ENCODE data around the gene PRSS12. TPM values are rescaled to one million over a fixed set of nuclear protein-coding genes. Genes with fewer than 3 reads are reported as not detected.

Gene PRSS12
- polyA plus RNA-seq, 1 donor from 2014 or later, result 1.1 TPM

DNA sequence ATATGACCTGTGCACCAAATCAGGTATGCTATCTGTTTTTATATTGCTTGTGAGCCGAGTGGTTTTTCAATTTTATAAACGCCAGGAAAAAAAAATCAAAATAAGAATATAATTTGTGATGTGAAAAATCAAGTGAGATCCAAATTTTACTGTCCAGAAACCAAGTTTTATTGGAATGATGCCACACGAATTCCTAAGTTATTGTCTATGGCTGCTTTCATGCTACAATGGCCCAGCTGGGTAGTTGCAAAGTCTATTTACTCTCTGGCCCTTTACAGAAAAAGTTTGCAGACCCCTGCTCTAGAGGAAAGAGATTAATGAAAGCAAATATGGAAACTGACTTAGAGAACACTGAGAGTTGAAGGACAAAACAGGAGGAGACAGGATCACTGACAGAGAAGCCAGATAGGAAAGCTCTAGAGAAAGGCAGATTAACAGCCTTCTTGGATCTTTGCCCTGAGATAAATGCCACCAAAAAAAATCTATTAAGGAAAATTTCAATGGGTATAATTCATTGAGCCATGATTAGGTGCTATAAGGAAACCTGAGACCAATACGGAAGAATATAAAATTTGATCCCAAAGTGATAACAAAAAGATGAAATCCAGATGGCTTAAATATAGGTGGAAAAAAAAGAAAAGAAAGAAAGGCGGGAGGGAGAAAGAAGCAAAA is 29.8 kb downstream of the PRSS12 start:
- Histone ChIP-seq H3F3A (ENCODE audit: insufficient read depth, low read length, poor library complexity, severe bottlenecking) (no peaks in the 10 kb centered on the region), H3K9me2 (ENCODE audit: insufficient read depth, low read length) (no peaks in the 10 kb centered on the region), H3K27me3 (ENCODE audit: insufficient read depth, low read depth, low read length) (no peaks in the 10 kb centered on the region), H3K79me2 (replicated peaks; ENCODE audit: insufficient read depth, low read length) (no peaks in the 10 kb centered on the region), H3K4me2 (ENCODE audit: low read length) (no peak overlapping the region), H3K36me3 (ENCODE audit: insufficient read depth, low read length) (no peaks in the 10 kb centered on the region), H3K9ac (ENCODE audit: low read length) (no peak overlapping the region), H2AFZ (ENCODE audit: low read depth, low read length) (no peak overlapping the region), H3K4me3 (ENCODE audit: low read length) (no peak overlapping the region), H3K9me3 (ENCODE audit: low read length) (no peaks in the 10 kb centered on the region), H4K20me1 (ENCODE audit: insufficient read depth) (no peaks in the 10 kb centered on the region), H3K27ac (ENCODE audit: low read length) (no peak overlapping the region)
- no peak for TF ChIP-seq EP300 (conservative IDR thresholded peaks at IDR 0.05; ENCODE audit: poor library complexity, severe bottlenecking)
- TF ChIP-seq TAF1 (IDR thresholded peaks at IDR 0.05; ENCODE audit: low read depth), result no peak
- no peak for TF ChIP-seq SMC3 (conservative IDR thresholded peaks at IDR 0.05; ENCODE audit: poor library complexity)
- TF ChIP-seq, protein P1, sequence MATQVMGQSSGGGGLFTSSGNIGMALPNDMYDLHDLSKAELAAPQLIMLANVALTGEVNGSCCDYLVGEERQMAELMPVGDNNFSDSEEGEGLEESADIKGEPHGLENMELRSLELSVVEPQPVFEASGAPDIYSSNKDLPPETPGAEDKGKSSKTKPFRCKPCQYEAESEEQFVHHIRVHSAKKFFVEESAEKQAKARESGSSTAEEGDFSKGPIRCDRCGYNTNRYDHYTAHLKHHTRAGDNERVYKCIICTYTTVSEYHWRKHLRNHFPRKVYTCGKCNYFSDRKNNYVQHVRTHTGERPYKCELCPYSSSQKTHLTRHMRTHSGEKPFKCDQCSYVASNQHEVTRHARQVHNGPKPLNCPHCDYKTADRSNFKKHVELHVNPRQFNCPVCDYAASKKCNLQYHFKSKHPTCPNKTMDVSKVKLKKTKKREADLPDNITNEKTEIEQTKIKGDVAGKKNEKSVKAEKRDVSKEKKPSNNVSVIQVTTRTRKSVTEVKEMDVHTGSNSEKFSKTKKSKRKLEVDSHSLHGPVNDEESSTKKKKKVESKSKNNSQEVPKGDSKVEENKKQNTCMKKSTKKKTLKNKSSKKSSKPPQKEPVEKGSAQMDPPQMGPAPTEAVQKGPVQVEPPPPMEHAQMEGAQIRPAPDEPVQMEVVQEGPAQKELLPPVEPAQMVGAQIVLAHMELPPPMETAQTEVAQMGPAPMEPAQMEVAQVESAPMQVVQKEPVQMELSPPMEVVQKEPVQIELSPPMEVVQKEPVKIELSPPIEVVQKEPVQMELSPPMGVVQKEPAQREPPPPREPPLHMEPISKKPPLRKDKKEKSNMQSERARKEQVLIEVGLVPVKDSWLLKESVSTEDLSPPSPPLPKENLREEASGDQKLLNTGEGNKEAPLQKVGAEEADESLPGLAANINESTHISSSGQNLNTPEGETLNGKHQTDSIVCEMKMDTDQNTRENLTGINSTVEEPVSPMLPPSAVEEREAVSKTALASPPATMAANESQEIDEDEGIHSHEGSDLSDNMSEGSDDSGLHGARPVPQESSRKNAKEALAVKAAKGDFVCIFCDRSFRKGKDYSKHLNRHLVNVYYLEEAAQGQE (IDR thresholded peaks at IDR 0.05; ENCODE audit: borderline replicate concordance), result no peak
- TF ChIP-seq, protein P2, sequence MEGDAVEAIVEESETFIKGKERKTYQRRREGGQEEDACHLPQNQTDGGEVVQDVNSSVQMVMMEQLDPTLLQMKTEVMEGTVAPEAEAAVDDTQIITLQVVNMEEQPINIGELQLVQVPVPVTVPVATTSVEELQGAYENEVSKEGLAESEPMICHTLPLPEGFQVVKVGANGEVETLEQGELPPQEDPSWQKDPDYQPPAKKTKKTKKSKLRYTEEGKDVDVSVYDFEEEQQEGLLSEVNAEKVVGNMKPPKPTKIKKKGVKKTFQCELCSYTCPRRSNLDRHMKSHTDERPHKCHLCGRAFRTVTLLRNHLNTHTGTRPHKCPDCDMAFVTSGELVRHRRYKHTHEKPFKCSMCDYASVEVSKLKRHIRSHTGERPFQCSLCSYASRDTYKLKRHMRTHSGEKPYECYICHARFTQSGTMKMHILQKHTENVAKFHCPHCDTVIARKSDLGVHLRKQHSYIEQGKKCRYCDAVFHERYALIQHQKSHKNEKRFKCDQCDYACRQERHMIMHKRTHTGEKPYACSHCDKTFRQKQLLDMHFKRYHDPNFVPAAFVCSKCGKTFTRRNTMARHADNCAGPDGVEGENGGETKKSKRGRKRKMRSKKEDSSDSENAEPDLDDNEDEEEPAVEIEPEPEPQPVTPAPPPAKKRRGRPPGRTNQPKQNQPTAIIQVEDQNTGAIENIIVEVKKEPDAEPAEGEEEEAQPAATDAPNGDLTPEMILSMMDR (IDR thresholded peaks at IDR 0.05; ENCODE audit: poor library complexity, severe bottlenecking), result no peak
- TF ChIP-seq RAD21 (conservative IDR thresholded peaks at IDR 0.05), result no peak
- no peak for TF ChIP-seq EZH2 (IDR thresholded peaks at IDR 0.05; ENCODE audit: borderline replicate concordance, insufficient read depth, low read length, poor library complexity, severe bottlenecking)
- TF ChIP-seq MXI1 (conservative IDR thresholded peaks at IDR 0.05; ENCODE audit: poor library complexity, severe bottlenecking), result no peak
- no peak for TF ChIP-seq POLR2AphosphoS5 (IDR thresholded peaks at IDR 0.05)

DNA sequence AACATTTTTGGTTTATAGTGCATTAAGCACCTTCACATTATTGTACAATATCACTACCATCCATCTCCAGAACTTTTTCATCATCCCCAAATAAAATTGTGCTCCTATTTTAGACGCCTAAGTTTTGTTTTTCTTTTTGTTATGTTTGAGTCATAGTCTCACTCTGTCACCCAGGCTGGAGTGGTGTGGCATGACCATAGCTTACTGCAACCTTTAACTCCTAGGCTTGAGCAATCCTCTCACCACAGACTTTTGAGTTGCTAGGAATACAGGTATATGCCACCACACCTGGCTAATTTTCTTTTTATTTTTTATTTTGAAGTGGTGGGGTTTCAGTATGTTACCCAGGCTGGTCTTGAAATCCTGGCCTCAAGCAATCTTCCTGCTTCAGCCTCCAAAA is 33.9 kb downstream of the PRSS12 start:
- H3K27ac ChIP-seq (ENCODE audit: low read length), result no peak overlapping the region
- no peaks in the 10 kb centered on the region for H3K9me2 ChIP-seq (ENCODE audit: insufficient read depth, low read length)
- no peak overlapping the region for H3K4me2 ChIP-seq (ENCODE audit: low read length)
- no peaks in the 10 kb centered on the region for H3K27me3 ChIP-seq (ENCODE audit: insufficient read depth, low read depth, low read length)
- TF ChIP-seq EZH2 (IDR thresholded peaks at IDR 0.05; ENCODE audit: borderline replicate concordance, insufficient read depth, low read length, poor library complexity, severe bottlenecking) (no peak), TAF1 (IDR thresholded peaks at IDR 0.05; ENCODE audit: low read depth) (no peak), EP300 (conservative IDR thresholded peaks at IDR 0.05; ENCODE audit: poor library complexity, severe bottlenecking) (no peak), SMC3 (conservative IDR thresholded peaks at IDR 0.05; ENCODE audit: poor library complexity) (no peak), POLR2AphosphoS5 (IDR thresholded peaks at IDR 0.05) (no peak), MXI1 (conservative IDR thresholded peaks at IDR 0.05; ENCODE audit: poor library complexity, severe bottlenecking) (no peak), RAD21 (conservative IDR thresholded peaks at IDR 0.05) (no peak)
- TF ChIP-seq, protein P2 (IDR thresholded peaks at IDR 0.05; ENCODE audit: poor library complexity, severe bottlenecking), result no peak
- TF ChIP-seq, protein P1 (IDR thresholded peaks at IDR 0.05; ENCODE audit: borderline replicate concordance), result no peak
- H3K4me3 ChIP-seq (ENCODE audit: low read length), result no peak overlapping the region
- H3F3A ChIP-seq (ENCODE audit: insufficient read depth, low read length, poor library complexity, severe bottlenecking), result no peaks in the 10 kb centered on the region
- no peak overlapping the region for H2AFZ ChIP-seq (ENCODE audit: low read depth, low read length)
- no peaks in the 10 kb centered on the region for H3K9me3 ChIP-seq (ENCODE audit: low read length)
- H3K79me2 ChIP-seq (replicated peaks; ENCODE audit: insufficient read depth, low read length), result no peaks in the 10 kb centered on the region
- H4K20me1 ChIP-seq (ENCODE audit: insufficient read depth), result no peaks in the 10 kb centered on the region
- H3K36me3 ChIP-seq (ENCODE audit: insufficient read depth, low read length), result no peaks in the 10 kb centered on the region
- no peak overlapping the region for H3K9ac ChIP-seq (ENCODE audit: low read length)

Measured in neural cell (in vitro differentiated cells).